SU-DHL-6 (cell line): Measurements from ENCODE around the gene BAG3.

Source experiments
- CTCF ChIP-seq: fragments of 200-600 bp; sonication (generic); IDR thresholded peaks from one replicate; pipeline ENCODE4 v1.5.1; 2017; ENCODE audit warnings: antibody characterized with exemption, mild to moderate bottlenecking, low read length, moderate library complexity; ENCODE audit not compliant: insufficient read depth, poor library complexity, severe bottlenecking
- EZH2phosphoT487 ChIP-seq: fragments of 200-600 bp; sonication (generic), shearing (Covaris generic); conservative IDR thresholded peaks from 2 replicates; pipeline ENCODE4 v1.6.1; 2018; ENCODE audit warnings: mild to moderate bottlenecking, antibody characterized with exemption, low read length, moderate library complexity, mixed read lengths

GRCh38 chr10:119616882-119617570 is 34.2 kb upstream of the BAG3 start:
- no peak for TF ChIP-seq CTCF
- TF ChIP-seq EZH2phosphoT487 = no peak
